ENCODE measurements around the gene ANGEL1.

ANGEL1 gene

GRCh38 chr14:76763096-76764041 lies 49.3 kb downstream of the ANGEL1 start:
- DNase-seq (ENCODE audit: low read depth), result no peak
- no peak for TF ChIP-seq CTCF (conservative IDR thresholded peaks at IDR 0.05; ENCODE audit: low read depth, low read length)
- peak overlapping the region; percentile 67 for H3K4me3 ChIP-seq (ENCODE audit: low read length)

GRCh38 chr14:76762411-76763095 lies 50.1 kb downstream of the ANGEL1 start:
- TF ChIP-seq CTCF (conservative IDR thresholded peaks at IDR 0.05; ENCODE audit: low read depth, low read length), result no peak
- DNase-seq (ENCODE audit: low read depth), result no peak
- H3K4me3 ChIP-seq (ENCODE audit: low read length), result peak overlapping the region; percentile 67

GRCh38 chr14:76761960-76762410 lies 50.7 kb downstream of the ANGEL1 start:
- peak overlapping the region; percentile 67 for H3K4me3 ChIP-seq (ENCODE audit: low read length)
- no peak for DNase-seq (ENCODE audit: low read depth)
- TF ChIP-seq CTCF (conservative IDR thresholded peaks at IDR 0.05; ENCODE audit: low read depth, low read length), result no peak

GRCh38 chr14:76761136-76761959 lies 51.3 kb downstream of the ANGEL1 start, which contains the start of gene VASH1:
Gene VASH1 (plus strand): TSS chr14:76761468. CDS start chr14:76762822, 1,354 bp downstream.
- TF ChIP-seq CTCF (conservative IDR thresholded peaks at IDR 0.05; ENCODE audit: low read depth, low read length), result no peak
- peak within 1 kb of the TSS; percentile 67 for H3K4me3 ChIP-seq (ENCODE audit: low read length)
- DNase-seq (ENCODE audit: low read depth), result no peak

GRCh38 chr14:76760331-76761135 lies 52.1 kb downstream of the ANGEL1 start:
- no peak for DNase-seq (ENCODE audit: low read depth)
- H3K4me3 ChIP-seq (ENCODE audit: low read length), result peak overlapping the region; percentile 67
- no peak for TF ChIP-seq CTCF (conservative IDR thresholded peaks at IDR 0.05; ENCODE audit: low read depth, low read length)

GRCh38 chr14:76759589-76759988 lies 53.1 kb downstream of the ANGEL1 start:
- no peak for TF ChIP-seq CTCF (conservative IDR thresholded peaks at IDR 0.05; ENCODE audit: low read depth, low read length)
- no peak for DNase-seq (ENCODE audit: low read depth)
- H3K4me3 ChIP-seq (ENCODE audit: low read length), result no peak overlapping the region
